Testis (tissue), 3 donors: ENCODE measurements around the gene ADAM12. TPM values are rescaled to one million over a fixed set of nuclear protein-coding genes. Genes with fewer than 3 reads are reported as not detected.

ENCODE experiments used
- DNase-seq: peaks from one replicate; pipeline ENCODE4 v3.0.0-alpha.2; 2019
- H3K27ac ChIP-seq, 2 donors: fragments of 200-600 bp; sonication (generic); one replicate each; pipeline ENCODE4 v1.5.1; 2019
- H3K27me3 ChIP-seq: fragments of 200-600 bp; sonication (generic); one replicate; pipeline ENCODE4 v1.5.1; 2019
- H3K36me3 ChIP-seq: fragments of 200-600 bp; sonication (generic); one replicate; pipeline ENCODE4 v1.5.1; 2017; ENCODE audit warnings: low read depth; ENCODE audit errors: missing control alignments
- H3K4me1 ChIP-seq: fragments of 200-600 bp; sonication (generic); one replicate; pipeline ENCODE4 v1.5.1; 2019
- H3K4me3 ChIP-seq, 2 donors: fragments of 200-600 bp; sonication (generic); one replicate each; pipeline ENCODE4 v1.5.1; 2017 to 2019
- H3K9me3 ChIP-seq: fragments of 200-600 bp; sonication (generic); one replicate; pipeline ENCODE4 v1.5.1; 2017
- CTCF ChIP-seq, 3 experiments: fragments of 450-650 bp in 2 of 3; fragments of 200-600 bp in 1 of 3; sonication (generic) in 1 of 3; IDR thresholded peaks; one replicate each; pipeline ENCODE4 v1.5.1; 2016 to 2019; ENCODE audit warnings: antibody characterized with exemption in 3 of 3, mild to moderate bottlenecking in 2 of 3, moderate library complexity in 1 of 3
- POLR2A ChIP-seq: fragments of 450-650 bp; IDR thresholded peaks from one replicate; pipeline ENCODE4 v1.6.1; 2017; ENCODE audit warnings: antibody characterized with exemption, mild to moderate bottlenecking, moderate library complexity
- WGBS, 2 donors: methylation state at CpG; one replicate each; pipeline ENCODE4 v1.1.5; 2018; 5-methylcytosine and 5-hydroxymethylcytosine counted together
- intact Hi-C: fragments of 100-400 bp; cut with DNase I; formaldehyde crosslinking; loops from one replicate; pipeline ENCODE4 v1.15.1; 2023; ENCODE audit warnings: low total_unique reads
- polyA plus RNA-seq: library from polyadenylated mRNA; stranded (reverse); fragments of 350-450 nt; fragmentation: Illumina TruSeq; extraction: RNeasy Lipid Tissue Mini Kit (QIAGEN cat#74804); gene quantifications from one replicate; pipeline ENCODE4 v1.2.3, GENCODE V29; 2014; ENCODE audit warnings: low read depth, low replicate concordance; ENCODE audit not compliant: insufficient read depth
- total RNA-seq, 2 donors: library from RNA; depleted of rRNA; stranded (reverse); fragments of >200 nt; gene quantifications; one replicate each; pipeline ENCODE4 v1.2.3, GENCODE V29; 2016

ADAM12 gene
- total and polyA plus RNA-seq, 3 donors from 2014 or later = 2.8 to 9.2 (median 6.1) TPM

GRCh38 chr10:126226988-126227761 is 161.1 kb downstream of the ADAM12 start:
- no peaks in the 10 kb centered on the region for H3K27me3 ChIP-seq
- no peak overlapping the region for H3K27ac ChIP-seq
- TF ChIP-seq CTCF (IDR thresholded peaks at IDR 0.05) (no peak), POLR2A (no peak)
- intact Hi-C loops = no loop called here
- no peak overlapping the region for H3K4me3 ChIP-seq
- H3K36me3 ChIP-seq = no peaks in the 10 kb centered on the region
- WGBS, 2 donors = 91 to 93% methylated on average over 10 of the region's 10 CpGs
- DNase-seq = no peak
- H3K9me3 ChIP-seq = no peaks in the 10 kb centered on the region
- no peaks in the 10 kb centered on the region for H3K4me1 ChIP-seq

- TF ChIP-seq POLR2A (no peak), CTCF (IDR thresholded peaks at IDR 0.05) (no peak)
- no peak overlapping the region for H3K27ac ChIP-seq
- intact Hi-C loops = no loop called here
- no peak overlapping the region for H3K4me3 ChIP-seq
- no peak for DNase-seq
- WGBS, 2 donors = 86 to 89% methylated on average over 8 to 9 of the region's 9 CpGs
- H3K36me3 ChIP-seq = no peaks in the 10 kb centered on the region
- no peaks in the 10 kb centered on the region for H3K9me3 ChIP-seq
- H3K27me3 ChIP-seq = no peaks in the 10 kb centered on the region
- no peaks in the 10 kb centered on the region for H3K4me1 ChIP-seq
Measured at GRCh38 chr10:126226205-126226604, 162.1 kb downstream of the ADAM12 start.

- Histone ChIP-seq H3K9me3 (no peaks in the 10 kb centered on the region), H3K27me3 (no peaks in the 10 kb centered on the region), H3K36me3 (no peaks in the 10 kb centered on the region), H3K27ac (no peak overlapping the region), H3K4me3 (no peak overlapping the region), H3K4me1 (no peaks in the 10 kb centered on the region)
- TF ChIP-seq CTCF (IDR thresholded peaks at IDR 0.05) (no peak), POLR2A (no peak)
- intact Hi-C loops = no loop called here
- DNase-seq = peak; percentile 47
- WGBS, 2 donors = 44 to 54% methylated on average over 9 of the region's 9 CpGs
Measured at GRCh38 chr10:126225672-126226008, 162.6 kb downstream of the ADAM12 start.

- WGBS, 2 donors = 51 to 54% methylated on average over 18 to 20 of the region's 20 CpGs
- Histone ChIP-seq H3K27ac (no peak overlapping the region), H3K4me1 (no peaks in the 10 kb centered on the region), H3K36me3 (no peaks in the 10 kb centered on the region), H3K27me3 (no peaks in the 10 kb centered on the region), H3K4me3 (no peak overlapping the region), H3K9me3 (no peaks in the 10 kb centered on the region)
- DNase-seq = no peak
- intact Hi-C loops = no loop called here
- TF ChIP-seq CTCF (IDR thresholded peaks at IDR 0.05) = no peak
- TF ChIP-seq POLR2A = no peak
Measured at GRCh38 chr10:126224967-126225671, 163.2 kb downstream of the ADAM12 start.
